DLD1 (cell line): Measurements from ENCODE around the gene KRT8.

Experiments used
- in situ Hi-C: cut with HindIII; loops from 2 replicates; pipeline ENCODE4 v1.10.0; 2017; ENCODE audit warnings: low sequenced_read_pairs

The KRT8 gene

DNA sequence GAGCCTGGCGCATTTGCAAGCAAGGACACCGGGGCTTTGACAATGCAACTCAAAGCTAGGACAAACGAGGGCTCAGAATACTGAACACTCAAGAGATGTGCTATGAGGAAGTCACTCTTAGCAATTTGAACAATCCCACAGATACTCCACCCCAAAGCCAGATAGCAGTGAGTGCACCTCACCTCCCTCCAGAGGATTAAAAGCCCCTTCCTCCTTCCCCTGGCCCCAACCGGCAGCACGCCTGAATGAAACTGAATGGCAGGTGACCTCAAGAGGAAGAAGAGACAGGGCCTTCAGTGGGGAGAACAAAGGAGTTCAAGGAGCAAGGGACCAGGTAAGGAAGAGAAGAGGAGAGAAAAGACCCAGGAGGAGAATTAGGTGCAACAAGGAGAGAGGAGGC lies 54.2 kb downstream of the KRT8 start:
- in situ Hi-C loops, result loop anchor here (25.0 kb wide), 1 partner anchor 463 kb away; the partner anchor contains the start of gene KRT84

DNA sequence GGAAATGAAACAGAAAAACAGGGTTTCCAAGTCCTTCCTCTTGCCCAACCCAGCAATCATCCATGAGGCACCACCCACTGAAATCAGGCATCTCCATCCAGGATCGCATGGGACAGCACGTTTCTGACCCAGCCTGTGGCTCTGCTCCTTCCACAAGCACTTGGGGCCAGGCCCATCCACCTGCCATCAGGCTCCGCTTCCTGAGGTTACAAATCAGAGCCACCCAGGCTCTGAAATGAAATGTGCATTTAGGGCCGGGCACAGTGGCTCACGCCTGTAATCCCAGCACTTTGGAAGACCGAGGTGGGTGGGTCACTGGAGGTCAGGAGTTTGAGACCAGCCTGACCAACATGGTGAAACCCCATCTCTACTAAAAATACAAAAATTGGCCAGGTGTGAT lies 55.4 kb downstream of the KRT8 start:
- in situ Hi-C loops, result no loop called here

DNA sequence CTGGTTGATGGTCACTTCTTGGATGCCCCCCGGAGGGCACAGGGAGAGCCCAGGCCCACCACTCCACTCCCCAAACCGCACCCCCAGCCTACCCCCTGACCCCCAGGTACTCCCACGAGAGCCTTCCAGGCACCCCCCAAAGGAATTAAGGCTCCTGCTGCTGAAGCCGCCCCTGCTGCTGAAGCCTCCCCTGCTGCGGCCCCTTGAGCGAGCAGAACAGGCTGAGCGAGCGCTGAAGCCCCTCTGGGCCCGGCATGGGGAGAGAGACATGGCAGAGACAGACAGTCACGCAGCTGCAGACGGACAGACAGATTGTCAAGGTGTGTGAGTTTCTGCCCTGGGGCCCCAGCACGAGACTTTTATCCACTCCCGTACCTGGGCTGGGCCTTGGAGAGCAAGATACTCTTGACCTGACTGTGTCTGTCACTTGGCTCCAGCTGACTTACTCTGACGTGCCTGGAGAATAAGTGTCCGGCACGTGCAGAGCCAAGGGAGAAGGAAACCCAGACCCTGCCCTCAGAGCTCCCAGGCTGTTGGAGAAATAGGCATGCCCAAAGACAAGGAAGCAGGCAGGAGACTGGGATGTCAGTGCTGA lies 56.1 kb downstream of the KRT8 start, which contains the start of gene KRT78:
TSS of gene KRT78 (minus strand) at position 334 of the 595 bp plus-strand sequence. CDS start at position 270, 64 bp downstream.
- in situ Hi-C loops, result no loop called here

DNA sequence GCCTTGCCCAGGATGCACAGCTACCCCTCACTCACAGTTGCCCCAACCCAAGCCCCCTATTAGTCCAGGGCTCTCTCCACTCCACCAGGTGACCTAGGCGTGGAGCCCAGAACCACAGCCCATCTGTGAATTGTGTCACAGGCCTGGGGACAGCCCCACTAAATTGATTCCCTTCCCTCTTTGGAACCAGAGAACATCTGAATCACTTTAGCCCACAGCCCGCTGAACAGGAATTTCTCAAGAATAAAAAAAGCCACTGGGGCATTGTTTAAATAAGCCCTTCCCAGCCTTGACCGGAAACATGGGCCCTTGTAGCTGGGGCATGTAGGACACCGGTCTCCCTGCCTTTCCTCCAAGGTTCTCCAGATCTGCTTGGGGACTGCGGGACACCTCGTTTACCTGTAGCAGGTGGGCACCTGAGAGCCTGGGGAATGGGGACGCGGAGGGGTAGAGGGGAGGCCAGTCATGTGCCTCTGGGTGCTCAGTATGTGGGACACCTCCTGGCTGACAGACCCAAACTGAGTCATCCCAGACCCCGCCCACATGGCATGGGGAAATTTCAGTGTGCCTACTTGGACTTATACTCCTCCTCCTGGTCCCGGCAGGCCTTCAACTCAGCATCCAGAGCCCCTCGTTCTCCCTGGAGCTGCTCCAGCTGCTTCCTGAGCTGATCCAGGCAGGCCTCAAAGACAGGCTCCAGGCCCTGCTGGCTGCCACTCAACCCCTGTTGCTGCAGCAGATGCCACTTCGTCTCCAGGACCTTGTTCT lies 57.4 kb downstream of the KRT8 start:
- in situ Hi-C loops, result no loop called here
